ENCODE measurements around the gene DGKA.
"Not testable (repeated sequence)": the region's sequence is repeated elsewhere in the genome, so short reads cannot be mapped to it uniquely, and the experiment has no call there.

The DGKA gene

GRCh38 chr12:55996715-55997534 is 66.0 kb downstream of the DGKA start, which contains the start of gene SUOX:
TSS of gene SUOX (plus strand) at chr12:55997276. CDS start at chr12:56002222, 4,946 bp downstream.
- peak; percentile 88 for DNase-seq (ENCODE audit: low read depth, low spot score)

DNA sequence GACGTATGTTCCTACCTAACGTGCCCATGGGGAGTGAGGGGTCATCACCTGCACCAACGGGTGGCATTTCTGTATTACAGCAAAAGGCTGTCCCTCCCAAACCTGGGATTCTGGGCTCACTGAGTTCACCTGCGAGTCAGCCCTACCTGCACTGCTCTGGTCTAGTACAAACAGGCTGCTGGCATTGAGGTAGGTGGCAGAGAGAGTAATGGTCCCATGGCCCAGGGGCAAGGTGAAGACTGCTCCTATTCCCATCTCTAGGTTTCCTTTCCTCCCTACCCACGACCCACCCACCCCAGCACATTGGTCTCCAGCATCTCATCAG is 66.5 kb downstream of the DGKA start:
- DNase-seq (ENCODE audit: low read depth, low spot score) = no peak

- not testable (repeated sequence) for DNase-seq (ENCODE audit: low read depth, low spot score)
Measured at GRCh38 chr12:55999522-55999921, 68.6 kb downstream of the DGKA start.

- not testable (repeated sequence) for DNase-seq (ENCODE audit: low read depth, low spot score)
Measured at GRCh38 chr12:55999999-56000540, 69.1 kb downstream of the DGKA start.

GRCh38 chr12:56001487-56002100 is 70.6 kb downstream of the DGKA start:
- DNase-seq (ENCODE audit: low read depth, low spot score) = no peak

GRCh38 chr12:56003376-56003775 is 72.4 kb downstream of the DGKA start:
- not testable (repeated sequence) for DNase-seq (ENCODE audit: low read depth, low spot score)
